H1 (cell line): ENCODE data around the gene TMEM238. TPM values are rescaled to one million over a fixed set of nuclear protein-coding genes. Genes with fewer than 3 reads are reported as not detected.

Experiments used
- RXRA ChIP-seq: IDR thresholded peaks from 2 replicates; pipeline ENCODE4 v1.6.1; 2011; ENCODE audit warnings: low read depth, mild to moderate bottlenecking, low read length, moderate library complexity; ENCODE audit not compliant: insufficient read depth
- SAP30 ChIP-seq: fragments of 300-600 bp; sonication (generic); IDR thresholded peaks from 2 replicates; pipeline ENCODE4 v1.7.1; 2012; ENCODE audit warnings: low read length, moderate library complexity, mild to moderate bottlenecking, inconsistent platforms; ENCODE audit not compliant: insufficient read depth, insufficient replicate concordance
- TEAD4 ChIP-seq: IDR thresholded peaks from 2 replicates; pipeline ENCODE4 v1.6.1; 2012; ENCODE audit warnings: low read depth, low read length, inconsistent platforms, mixed read lengths
- polyA plus RNA-seq, 7 experiments: library from polyadenylated mRNA; depleted of rRNA in 3 of 7; stranded (reverse) in 5 of 7; unstranded in 2 of 7; fragments of >200 nt in 5 of 7; fragments of 200-250 nt in 2 of 7; gene quantifications; 1 replicate in 5 of 7; 2 replicates in 1 of 7; 4 replicates in 1 of 7; pipeline versions ENCODE4 v1.2.1 to v1.2.3, GENCODE V29; 2011 to 2013; ENCODE audit warnings: missing spikeins in 2 of 7, mixed read lengths in 2 of 7
- total RNA-seq: library from RNA; stranded (reverse); fragmentation: NEBNext Ultra II Directional; extraction: Animal tissue kit (Norgen Biotek cat#: 25700); gene quantifications from 2 replicates; pipeline ENCODE4 v1.2.1, GENCODE V29; 2021

Gene TMEM238
- total and polyA plus RNA-seq, 2 of the 8 experiments (the other 6 are each of a cell fraction or from before 2014, with no cell fraction given) = 0.53 to 3.8 TPM

- no peak for TF ChIP-seq SAP30
- TF ChIP-seq RXRA = no peak
- TF ChIP-seq TEAD4 = no peak
Observed at GRCh38 chr19:55400281-55401087, 16.4 kb upstream of the TMEM238 start (continued).
